Epithelial cell of esophagus (primary cell): ENCODE data around the gene MRTFB.

ENCODE experiments used
- DNase-seq: peaks from one replicate; pipeline ENCODE4 v3.0.0; 2010; ENCODE audit warnings: low read depth
- H3K4me3 ChIP-seq: 2 replicates; pipeline ENCODE4 v1.5.1; 2011; ENCODE audit warnings: mild to moderate bottlenecking, low read length, control low read depth
- CTCF ChIP-seq: IDR thresholded peaks from 2 replicates; pipeline ENCODE4 v1.5.1; 2011; ENCODE audit warnings: low read depth, mild to moderate bottlenecking, low read length, control low read depth, inconsistent platforms; ENCODE audit not compliant: insufficient read depth; ENCODE audit errors: missing control alignments

MRTFB gene

GRCh38 chr16:14104066-14104465, 32.9 kb downstream of the MRTFB start:
- no peak for DNase-seq
- TF ChIP-seq CTCF = no peak
- no peak overlapping the region for H3K4me3 ChIP-seq

- no peak for DNase-seq
- no peak for TF ChIP-seq CTCF
Measured at GRCh38 chr16:14105760-14106375, 34.7 kb downstream of the MRTFB start.

GRCh38 chr16:14106457-14106856, 35.3 kb downstream of the MRTFB start:
- H3K4me3 ChIP-seq = no peak overlapping the region
- no peak for TF ChIP-seq CTCF
- DNase-seq = no peak

More at GRCh38 chr16:14105760-14106375, 34.7 kb downstream of the MRTFB start:
- H3K4me3 ChIP-seq = no peak overlapping the region

- TF ChIP-seq CTCF = no peak
- no peak overlapping the region for H3K4me3 ChIP-seq
- no peak for DNase-seq
Measured at GRCh38 chr16:14106961-14107360, 35.8 kb downstream of the MRTFB start.

GRCh38 chr16:14109077-14109775, 38.1 kb downstream of the MRTFB start:
- DNase-seq = no peak
- H3K4me3 ChIP-seq = no peak overlapping the region
- TF ChIP-seq CTCF = no peak

GRCh38 chr16:14109782-14110727, 38.9 kb downstream of the MRTFB start:
- no peak overlapping the region for H3K4me3 ChIP-seq
- DNase-seq = no peak
- TF ChIP-seq CTCF = no peak
